ENCODE measurements around the gene SDHB.

Gene SDHB

DNA sequence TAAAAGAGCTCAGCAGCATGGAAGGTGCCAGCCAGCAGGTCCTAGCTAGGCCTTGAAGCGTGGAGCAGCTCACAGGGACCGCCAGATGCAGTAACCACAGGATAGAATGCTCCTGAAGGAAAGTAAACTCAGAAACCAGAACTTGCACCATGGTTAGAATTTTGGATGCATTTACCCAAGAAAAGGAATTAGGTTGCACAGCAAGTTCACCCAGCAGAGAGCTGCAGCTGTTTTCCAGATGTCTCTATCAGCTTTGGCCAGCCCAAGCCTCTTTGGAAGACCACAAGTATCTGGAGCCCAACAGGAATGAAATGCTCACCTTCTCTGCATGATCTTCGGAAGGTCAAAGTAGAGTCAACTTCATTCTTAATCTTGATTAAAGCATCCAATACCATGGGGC, 21.1 kb downstream of the SDHB start:
- Histone ChIP-seq H3K4me3 (ENCODE audit: low read depth, low read length) (no peak overlapping the region), H3K4me1 (ENCODE audit: control insufficient read depth, insufficient read depth, low read length) (no peaks in the 10 kb centered on the region), H3K27ac (ENCODE audit: extremely low read depth, low read depth, low read length) (no peak overlapping the region), H3K36me3 (ENCODE audit: control insufficient read depth in 2 of 2, insufficient read depth in 1 of 2, low read length in 2 of 2) (peaks cover 35 to 82% of the 10 kb centered on the region in 2 experiments), H3K9me3 (ENCODE audit: control insufficient read depth, insufficient read depth, low read depth, low read length) (no peaks in the 10 kb centered on the region)
- CTCF ChIA-PET = interaction anchor here (1.1 to 2.3 kb wide), 4 partner anchors 10 to 81 kb away, joined by 5 to 6 read pairs (median 6); no protein-coding TSS in a partner anchor
- no peak for TF ChIP-seq ZNF157 (tag by site-specific recombination; IDR thresholded peaks at IDR 0.05)
- no peak for TF ChIP-seq TRIM28 (IDR thresholded peaks at IDR 0.05; ENCODE audit: borderline replicate concordance, low read length)
- POLR2A ChIA-PET = no interaction called here

GRCh38 chr1:17031436-17031835, 22.4 kb downstream of the SDHB start:
- Histone ChIP-seq H3K27ac (ENCODE audit: extremely low read depth, low read depth, low read length) (no peak overlapping the region), H3K36me3 (ENCODE audit: control insufficient read depth in 2 of 2, insufficient read depth in 1 of 2, low read length in 2 of 2) (peaks cover 38 to 84% of the 10 kb centered on the region in 2 experiments), H3K4me1 (ENCODE audit: control insufficient read depth, insufficient read depth, low read length) (no peaks in the 10 kb centered on the region), H3K9me3 (ENCODE audit: control insufficient read depth, insufficient read depth, low read depth, low read length) (no peaks in the 10 kb centered on the region), H3K4me3 (ENCODE audit: low read depth, low read length) (no peak overlapping the region)
- CTCF ChIA-PET = interaction anchor here (0.6 to 0.8 kb wide), 3 partner anchors 13 to 396 kb away, joined by 4 to 8 read pairs (median 4); no protein-coding TSS in a partner anchor
- TF ChIP-seq ZNF148 (tag by site-specific recombination; IDR thresholded peaks at IDR 0.05; ENCODE audit: borderline replicate concordance) (no peak), ZSCAN18 (tag by site-specific recombination; IDR thresholded peaks at IDR 0.05) (no peak), ELK4 (IDR thresholded peaks at IDR 0.05; ENCODE audit: borderline replicate concordance, low read depth, low read length) (no peak), ZBTB7A (tag by site-specific recombination; IDR thresholded peaks at IDR 0.05; ENCODE audit: low read depth) (no peak), FEZF1 (tag by site-specific recombination; IDR thresholded peaks at IDR 0.05) (no peak)
- TF ChIP-seq, protein P1, sequence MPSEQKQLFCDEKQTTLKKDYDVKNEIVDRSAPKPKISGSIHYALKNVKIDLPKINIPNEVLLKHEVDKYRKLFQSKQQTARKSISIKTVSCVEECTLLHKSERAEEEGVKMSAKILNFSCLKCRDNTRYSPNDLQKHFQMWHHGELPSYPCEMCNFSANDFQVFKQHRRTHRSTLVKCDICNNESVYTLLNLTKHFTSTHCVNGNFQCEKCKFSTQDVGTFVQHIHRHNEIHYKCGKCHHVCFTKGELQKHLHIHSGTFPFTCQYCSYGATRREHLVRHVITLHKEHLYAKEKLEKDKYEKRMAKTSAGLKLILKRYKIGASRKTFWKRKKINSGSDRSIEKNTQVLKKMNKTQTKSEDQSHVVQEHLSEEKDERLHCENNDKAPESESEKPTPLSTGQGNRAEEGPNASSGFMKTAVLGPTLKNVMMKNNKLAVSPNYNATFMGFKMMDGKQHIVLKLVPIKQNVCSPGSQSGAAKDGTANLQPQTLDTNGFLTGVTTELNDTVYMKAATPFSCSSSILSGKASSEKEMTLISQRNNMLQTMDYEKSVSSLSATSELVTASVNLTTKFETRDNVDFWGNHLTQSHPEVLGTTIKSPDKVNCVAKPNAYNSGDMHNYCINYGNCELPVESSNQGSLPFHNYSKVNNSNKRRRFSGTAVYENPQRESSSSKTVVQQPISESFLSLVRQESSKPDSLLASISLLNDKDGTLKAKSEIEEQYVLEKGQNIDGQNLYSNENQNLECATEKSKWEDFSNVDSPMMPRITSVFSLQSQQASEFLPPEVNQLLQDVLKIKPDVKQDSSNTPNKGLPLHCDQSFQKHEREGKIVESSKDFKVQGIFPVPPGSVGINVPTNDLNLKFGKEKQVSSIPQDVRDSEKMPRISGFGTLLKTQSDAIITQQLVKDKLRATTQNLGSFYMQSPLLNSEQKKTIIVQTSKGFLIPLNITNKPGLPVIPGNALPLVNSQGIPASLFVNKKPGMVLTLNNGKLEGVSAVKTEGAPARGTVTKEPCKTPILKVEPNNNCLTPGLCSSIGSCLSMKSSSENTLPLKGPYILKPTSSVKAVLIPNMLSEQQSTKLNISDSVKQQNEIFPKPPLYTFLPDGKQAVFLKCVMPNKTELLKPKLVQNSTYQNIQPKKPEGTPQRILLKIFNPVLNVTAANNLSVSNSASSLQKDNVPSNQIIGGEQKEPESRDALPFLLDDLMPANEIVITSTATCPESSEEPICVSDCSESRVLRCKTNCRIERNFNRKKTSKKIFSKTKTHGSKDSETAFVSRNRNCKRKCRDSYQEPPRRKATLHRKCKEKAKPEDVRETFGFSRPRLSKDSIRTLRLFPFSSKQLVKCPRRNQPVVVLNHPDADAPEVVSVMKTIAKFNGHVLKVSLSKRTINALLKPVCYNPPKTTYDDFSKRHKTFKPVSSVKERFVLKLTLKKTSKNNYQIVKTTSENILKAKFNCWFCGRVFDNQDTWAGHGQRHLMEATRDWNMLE (tag by site-specific recombination; conservative IDR thresholded peaks at IDR 0.05; ENCODE audit: low read depth) = no peak
- POLR2A ChIA-PET = no interaction called here

DNA sequence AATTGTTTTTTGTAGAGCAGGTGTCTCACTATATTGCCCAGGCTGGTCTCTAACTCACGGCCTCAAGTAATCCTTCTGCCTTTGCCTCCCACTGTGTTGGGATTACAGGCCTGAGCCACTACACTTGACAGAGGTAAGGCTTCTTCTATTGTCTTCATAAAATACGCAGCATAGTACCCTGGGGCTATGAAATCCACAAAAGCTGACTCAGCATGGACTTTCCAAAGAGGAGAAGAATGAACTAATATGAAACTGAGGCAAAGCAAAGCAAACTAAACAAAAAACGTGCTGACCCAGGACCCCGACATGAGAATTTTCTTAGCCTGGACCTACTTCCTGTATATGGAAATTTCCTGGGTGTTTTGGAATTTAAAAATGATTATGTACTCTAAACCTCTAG, 23.6 kb downstream of the SDHB start:
- ChIA-PET POLR2A (no interaction called here), CTCF (interaction anchor here (0.5 to 1.4 kb wide), 6 partner anchors 9 to 445 kb away, joined by 3 to 5 read pairs (median 3); no protein-coding TSS in a partner anchor)
- Histone ChIP-seq H3K4me3 (ENCODE audit: low read depth, low read length) (no peak overlapping the region), H3K27ac (ENCODE audit: extremely low read depth, low read depth, low read length) (no peak overlapping the region), H3K36me3 (ENCODE audit: control insufficient read depth in 2 of 2, insufficient read depth in 1 of 2, low read length in 2 of 2) (peaks cover 41 to 91% of the 10 kb centered on the region in 2 experiments), H3K9me3 (ENCODE audit: control insufficient read depth, insufficient read depth, low read depth, low read length) (no peaks in the 10 kb centered on the region), H3K4me1 (ENCODE audit: control insufficient read depth, insufficient read depth, low read length) (no peaks in the 10 kb centered on the region)
- TF ChIP-seq ZNF560 (tag by site-specific recombination; IDR thresholded peaks at IDR 0.05; ENCODE audit: borderline replicate concordance) (no peak), PRDM10 (tag by site-specific recombination; IDR thresholded peaks at IDR 0.05) (peak; percentile 74)

Data from HEK293 (cell line).